Ascending aorta (tissue), 2 donors: ENCODE data around the gene STPG1. TPM values are rescaled to one million over a fixed set of nuclear protein-coding genes. Genes with fewer than 3 reads are reported as not detected.

Experiments used
- DNase-seq, 2 donors: peaks; one replicate each; pipeline ENCODE4 v3.0.0-alpha.2; 2019; ENCODE audit warnings: low spot score in 2 of 2
- H3K27ac ChIP-seq, 2 donors: fragments of 200-600 bp; sonication (generic); one replicate each; pipeline ENCODE4 v1.5.1; 2016 to 2017; ENCODE audit warnings: mild to moderate bottlenecking in 1 of 2
- H3K27me3 ChIP-seq: fragments of 200-600 bp; sonication (generic); one replicate; pipeline ENCODE4 v1.5.1; 2017
- H3K36me3 ChIP-seq, 2 donors: fragments of 200-600 bp; sonication (generic); one replicate each; pipeline ENCODE4 v1.5.1; 2016
- H3K4me1 ChIP-seq, 2 donors: fragments of 200-600 bp; sonication (generic); one replicate each; pipeline ENCODE4 v1.5.1; 2016 to 2017; ENCODE audit warnings: mild to moderate bottlenecking in 1 of 2
- H3K4me3 ChIP-seq, 2 donors: fragments of 200-600 bp; sonication (generic); one replicate each; pipeline ENCODE4 v1.5.1; 2016 to 2017; ENCODE audit warnings: mild to moderate bottlenecking in 1 of 2
- H3K9me3 ChIP-seq, 2 donors: fragments of 200-600 bp; sonication (generic); one replicate each; pipeline ENCODE4 v1.5.1; 2016
- intact Hi-C: fragments of 100-400 bp; cut with DNase I; formaldehyde crosslinking; loops from one replicate; pipeline ENCODE4 v1.15.1; 2023
- total RNA-seq: library from RNA; depleted of rRNA; stranded (reverse); fragments of >200 nt; gene quantifications from one replicate; pipeline ENCODE4 v1.1.0, GENCODE V29; 2016
- TF ChIP-seq, protein P1 (sequence below), 3 experiments: fragments of 200-600 bp in 2 of 3; fragments of 450-650 bp in 1 of 3; sonication (generic) in 2 of 3; IDR thresholded peaks; one replicate each; pipeline ENCODE4 v1.5.1; 2016 to 2019; ENCODE audit warnings: antibody characterized with exemption in 3 of 3, mild to moderate bottlenecking in 1 of 3, moderate library complexity in 1 of 3

Gene STPG1
- total RNA-seq, 1 donor from 2014 or later = 11.0 TPM

DNA sequence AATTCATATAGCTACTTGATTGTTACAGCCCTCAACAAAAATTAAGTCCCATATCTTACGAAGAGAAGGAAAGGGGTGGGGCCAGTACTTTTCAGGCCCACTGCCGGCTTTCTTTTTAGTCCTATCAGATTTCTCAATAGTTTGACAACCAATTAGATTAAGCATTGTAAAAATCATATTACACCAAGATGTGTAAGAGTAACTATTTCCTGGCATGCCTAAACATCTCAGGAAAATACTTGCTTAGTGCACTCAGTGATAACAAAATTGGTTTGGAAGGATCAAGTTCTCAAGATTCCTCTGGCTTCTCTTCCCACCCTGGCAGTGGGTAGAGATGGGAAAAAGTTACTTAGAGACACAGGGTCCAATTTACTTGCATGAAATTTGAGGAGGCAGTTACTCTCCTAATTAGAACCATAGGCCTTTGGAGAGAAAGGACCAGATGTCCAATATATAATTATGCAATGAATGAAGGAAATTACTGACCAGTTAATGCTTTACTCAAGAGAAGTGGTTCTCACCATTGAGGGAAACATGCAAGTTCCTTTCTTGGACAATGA is 30.1 kb downstream of the STPG1 start:
- Histone ChIP-seq H3K27me3 (no peaks in the 10 kb centered on the region), H3K4me3 (no peak overlapping the region), H3K36me3 (no peaks in the 10 kb centered on the region), H3K9me3 (no peaks in the 10 kb centered on the region), H3K4me1 (no peaks in the 10 kb centered on the region), H3K27ac (no peak overlapping the region)
- DNase-seq = no peak
- TF ChIP-seq, protein P1, sequence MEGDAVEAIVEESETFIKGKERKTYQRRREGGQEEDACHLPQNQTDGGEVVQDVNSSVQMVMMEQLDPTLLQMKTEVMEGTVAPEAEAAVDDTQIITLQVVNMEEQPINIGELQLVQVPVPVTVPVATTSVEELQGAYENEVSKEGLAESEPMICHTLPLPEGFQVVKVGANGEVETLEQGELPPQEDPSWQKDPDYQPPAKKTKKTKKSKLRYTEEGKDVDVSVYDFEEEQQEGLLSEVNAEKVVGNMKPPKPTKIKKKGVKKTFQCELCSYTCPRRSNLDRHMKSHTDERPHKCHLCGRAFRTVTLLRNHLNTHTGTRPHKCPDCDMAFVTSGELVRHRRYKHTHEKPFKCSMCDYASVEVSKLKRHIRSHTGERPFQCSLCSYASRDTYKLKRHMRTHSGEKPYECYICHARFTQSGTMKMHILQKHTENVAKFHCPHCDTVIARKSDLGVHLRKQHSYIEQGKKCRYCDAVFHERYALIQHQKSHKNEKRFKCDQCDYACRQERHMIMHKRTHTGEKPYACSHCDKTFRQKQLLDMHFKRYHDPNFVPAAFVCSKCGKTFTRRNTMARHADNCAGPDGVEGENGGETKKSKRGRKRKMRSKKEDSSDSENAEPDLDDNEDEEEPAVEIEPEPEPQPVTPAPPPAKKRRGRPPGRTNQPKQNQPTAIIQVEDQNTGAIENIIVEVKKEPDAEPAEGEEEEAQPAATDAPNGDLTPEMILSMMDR (IDR thresholded peaks at IDR 0.05) = no peak
- intact Hi-C loops = no loop called here

DNA sequence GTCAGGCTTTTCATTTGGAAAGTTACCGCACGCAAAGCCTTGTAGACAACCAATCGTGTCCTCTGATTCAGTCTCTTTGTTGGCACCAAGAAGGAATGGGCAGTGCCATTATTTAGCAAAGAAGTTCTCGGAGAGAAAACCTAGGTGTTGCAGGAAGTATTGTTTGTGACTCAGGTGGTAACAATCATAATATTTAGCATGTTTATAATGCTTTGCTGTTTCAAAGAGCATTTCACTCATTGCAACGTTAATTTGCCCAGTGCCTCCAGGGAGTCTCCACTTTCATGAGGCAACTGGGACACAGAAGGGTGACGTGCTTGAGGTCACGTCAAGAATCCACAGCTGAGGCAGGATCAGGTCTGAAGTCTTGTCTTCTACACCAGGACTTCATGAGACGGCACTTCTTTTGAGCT is 31.4 kb downstream of the STPG1 start:
- H3K36me3 ChIP-seq = no peaks in the 10 kb centered on the region
- no peak for DNase-seq

DNA sequence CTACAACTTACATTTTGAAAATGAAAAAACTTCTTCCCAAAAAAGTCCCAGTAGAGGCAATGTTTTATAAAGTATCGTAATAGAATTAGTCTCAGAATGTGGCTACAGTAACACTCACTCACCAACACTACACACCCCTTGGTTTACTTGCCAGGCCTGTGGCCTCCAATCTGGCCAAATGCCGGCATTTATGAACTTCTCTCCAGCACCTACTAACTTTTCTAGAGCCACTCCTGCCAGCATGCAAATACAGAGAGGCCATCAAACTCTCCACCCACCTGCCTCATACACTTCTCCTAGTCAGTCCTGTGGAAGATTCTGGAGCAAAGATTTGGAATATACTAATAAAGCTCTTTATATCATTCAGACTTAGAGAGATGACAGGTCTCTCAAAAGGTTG is 32.3 kb downstream of the STPG1 start:
- no peak overlapping the region for H3K27ac ChIP-seq
- intact Hi-C loops = no loop called here
- H3K9me3 ChIP-seq = no peaks in the 10 kb centered on the region
- no peak for DNase-seq
- H3K4me3 ChIP-seq = no peak overlapping the region
- TF ChIP-seq, protein P1 (IDR thresholded peaks at IDR 0.05) = no peak
- no peaks in the 10 kb centered on the region for H3K27me3 ChIP-seq
- H3K4me1 ChIP-seq = no peaks in the 10 kb centered on the region
- H3K36me3 ChIP-seq = no peaks in the 10 kb centered on the region

More for the DNA sequence above, 31.4 kb downstream of the STPG1 start:
- no peak overlapping the region for H3K27ac ChIP-seq
- intact Hi-C loops = no loop called here
- TF ChIP-seq, protein P1 (IDR thresholded peaks at IDR 0.05) = no peak
- no peaks in the 10 kb centered on the region for H3K4me1 ChIP-seq
- H3K4me3 ChIP-seq = no peak overlapping the region
- no peaks in the 10 kb centered on the region for H3K9me3 ChIP-seq
- no peaks in the 10 kb centered on the region for H3K27me3 ChIP-seq

DNA sequence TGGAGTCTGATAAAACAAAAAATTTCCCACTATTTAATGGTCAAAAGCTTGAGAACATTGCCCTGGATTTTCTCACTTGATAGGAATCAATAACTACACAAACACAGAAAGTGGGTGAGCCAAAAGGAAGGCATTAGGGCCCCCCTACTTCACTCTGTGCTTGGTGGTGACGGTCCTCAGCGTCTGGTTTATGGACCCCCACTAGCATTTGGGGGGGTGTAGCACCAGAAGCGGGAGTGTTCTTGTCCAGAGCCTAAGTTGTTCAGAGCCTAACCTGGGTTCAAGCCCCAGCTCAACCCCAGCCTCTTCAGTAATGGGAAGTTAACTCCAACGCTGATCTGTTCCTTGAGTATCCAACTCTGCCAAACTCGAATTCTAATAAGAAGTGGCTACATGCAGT is 33.1 kb downstream of the STPG1 start:
- Histone ChIP-seq H3K27ac (no peak overlapping the region), H3K4me1 (no peaks in the 10 kb centered on the region), H3K9me3 (no peaks in the 10 kb centered on the region), H3K27me3 (no peaks in the 10 kb centered on the region), H3K4me3 (no peak overlapping the region), H3K36me3 (no peaks in the 10 kb centered on the region)
- intact Hi-C loops = no loop called here
- no peak for DNase-seq
- TF ChIP-seq, protein P1 (IDR thresholded peaks at IDR 0.05) = no peak

DNA sequence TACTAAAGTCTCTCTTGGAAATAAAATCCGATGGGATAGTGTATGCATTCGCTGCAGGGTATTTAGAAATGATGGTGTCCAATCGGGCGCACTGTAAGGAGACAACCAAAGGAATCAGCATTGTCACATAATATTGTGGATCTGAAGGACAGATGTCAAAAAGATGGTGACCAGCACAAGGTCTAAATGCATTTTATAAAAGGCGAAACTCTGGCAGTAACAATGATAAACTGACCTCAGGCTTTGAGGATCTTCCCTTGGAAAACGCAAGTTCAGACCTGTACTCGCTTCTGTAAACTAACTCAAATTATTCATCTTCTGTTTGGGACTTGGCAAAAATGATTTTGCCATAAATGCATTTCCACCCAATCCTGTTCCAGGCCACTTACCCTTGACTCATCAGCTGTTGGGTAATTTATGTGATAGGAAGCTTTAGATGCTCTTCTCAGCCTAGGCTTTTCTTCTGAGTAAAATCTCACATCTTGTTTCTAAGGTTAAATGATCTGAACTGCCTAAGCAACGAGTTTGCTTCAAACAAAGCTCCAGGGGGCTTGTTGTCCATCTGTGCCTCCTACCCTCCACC is 33.8 kb downstream of the STPG1 start:
- H3K4me3 ChIP-seq = no peak overlapping the region
- H3K36me3 ChIP-seq = no peaks in the 10 kb centered on the region
- H3K9me3 ChIP-seq = no peaks in the 10 kb centered on the region

More for the DNA sequence above, 33.8 kb downstream of the STPG1 start:
- no peaks in the 10 kb centered on the region for H3K4me1 ChIP-seq
- H3K27ac ChIP-seq = no peak overlapping the region
- TF ChIP-seq, protein P1 (IDR thresholded peaks at IDR 0.05) = no peak
- H3K27me3 ChIP-seq = no peaks in the 10 kb centered on the region
- intact Hi-C loops = no loop called here
- no peak for DNase-seq
